ENCODE data around the gene GOLIM4. TPM values are rescaled to one million over a fixed set of nuclear protein-coding genes. Genes with fewer than 3 reads are reported as not detected.
A peak's percentile ranks its signal among the peaks of the same experiment; 100 is the strongest.
"Not testable (repeated sequence)": the region's sequence is repeated elsewhere in the genome, so short reads cannot be mapped to it uniquely, and the experiment has no call there.

The GOLIM4 gene
- polyA plus RNA-seq, 3 donors from 2014 or later, result 2.3 to 7.7 (median 4.1) TPM

- H3K27me3 Mint-ChIP-seq (ENCODE audit: low read depth in 3 of 3), result peaks cover 0 to 2% (median 0%) of the 10 kb centered on the region in 3 donors
- H3K36me3 Mint-ChIP-seq, result peaks cover 20 to 37% (median 35%) of the 10 kb centered on the region in 3 donors
- H3K4me3 Mint-ChIP-seq, result no peak overlapping the region
- H3K4me1 Mint-ChIP-seq, result no peaks in the 10 kb centered on the region
- DNase-seq, result no peak
- H3K9me3 Mint-ChIP-seq, result no peaks in the 10 kb centered on the region
- no peak overlapping the region for H3K27ac Mint-ChIP-seq
These were observed 58.7 kb downstream of the GOLIM4 start for GRCh38 chr3:168037020-168037419.

GRCh38 chr3:168036619-168037018 lies 59.1 kb downstream of the GOLIM4 start:
- Mint-ChIP-seq H3K4me1 (no peaks in the 10 kb centered on the region), H3K27ac (no peak overlapping the region), H3K27me3 (ENCODE audit: low read depth in 3 of 3) (peaks cover 0 to 2% (median 0%) of the 10 kb centered on the region in 3 donors), H3K4me3 (no peak overlapping the region), H3K9me3 (no peaks in the 10 kb centered on the region), H3K36me3 (peaks cover 20 to 37% (median 35%) of the 10 kb centered on the region in 3 donors)
- no peak for DNase-seq

- Mint-ChIP-seq H3K9me3 (no peaks in the 10 kb centered on the region), H3K27me3 (ENCODE audit: low read depth in 3 of 3) (peaks cover 0 to 2% (median 0%) of the 10 kb centered on the region in 3 donors), H3K36me3 (peaks cover 25 to 39% (median 32%) of the 10 kb centered on the region in 3 donors), H3K4me3 (no peak overlapping the region), H3K27ac (no peak overlapping the region), H3K4me1 (no peaks in the 10 kb centered on the region)
- DNase-seq, result no peak
These were observed 61.4 kb downstream of the GOLIM4 start for GRCh38 chr3:168034152-168034928.

GRCh38 chr3:168030577-168030976 lies 65.1 kb downstream of the GOLIM4 start:
- H3K27me3 Mint-ChIP-seq (ENCODE audit: low read depth in 3 of 3), result peaks cover 0 to 2% (median 0%) of the 10 kb centered on the region in 3 donors
- H3K9me3 Mint-ChIP-seq, result no peaks in the 10 kb centered on the region
- H3K4me1 Mint-ChIP-seq, result peaks cover 0 to 7% of the 10 kb centered on the region in 2 donors
- no peak for DNase-seq
- no peak overlapping the region for H3K27ac Mint-ChIP-seq
- peaks cover 41 to 59% (median 48%) of the 10 kb centered on the region in 3 donors for H3K36me3 Mint-ChIP-seq
- H3K4me3 Mint-ChIP-seq, result no peak overlapping the region

- DNase-seq, result no peak
- Mint-ChIP-seq H3K9me3 (no peaks in the 10 kb centered on the region), H3K27ac (peak overlapping the region in 1 of 6 donors; percentile 61), H3K4me3 (no peak overlapping the region), H3K4me1 (peaks cover 8 to 16% of the 10 kb centered on the region in 2 donors), H3K27me3 (ENCODE audit: low read depth in 3 of 3) (peaks cover 0 to 2% (median 0%) of the 10 kb centered on the region in 3 donors), H3K36me3 (peaks cover 43 to 58% (median 44%) of the 10 kb centered on the region in 3 donors)
These were observed 66.0 kb downstream of the GOLIM4 start for GRCh38 chr3:168029705-168030104.

- Mint-ChIP-seq H3K27me3 (ENCODE audit: low read depth in 3 of 3) (no peaks in the 10 kb centered on the region), H3K36me3 (peaks cover 52 to 63% (median 53%) of the 10 kb centered on the region in 3 donors), H3K4me1 (peaks cover 13 to 29% of the 10 kb centered on the region in 2 donors), H3K4me3 (no peak overlapping the region), H3K27ac (no peak overlapping the region), H3K9me3 (no peaks in the 10 kb centered on the region)
- DNase-seq, result no peak
These were observed 67.6 kb downstream of the GOLIM4 start for GRCh38 chr3:168028086-168028485.

- H3K27ac Mint-ChIP-seq, result no peak overlapping the region
- peaks cover 13 to 29% of the 10 kb centered on the region in 2 donors for H3K4me1 Mint-ChIP-seq
- H3K9me3 Mint-ChIP-seq, result no peaks in the 10 kb centered on the region
- H3K4me3 Mint-ChIP-seq, result no peak overlapping the region
- peaks cover 0 to 2% (median 0%) of the 10 kb centered on the region in 3 donors for H3K27me3 Mint-ChIP-seq (ENCODE audit: low read depth in 3 of 3)
- peaks cover 55 to 71% (median 59%) of the 10 kb centered on the region in 3 donors for H3K36me3 Mint-ChIP-seq
- DNase-seq, result no peak
These were observed 69.0 kb downstream of the GOLIM4 start for GRCh38 chr3:168026764-168027163.

- Mint-ChIP-seq H3K27ac (peak overlapping the region in 5 of 6 donors; percentile 9 to 70 (median 49)), H3K9me3 (no peaks in the 10 kb centered on the region), H3K4me3 (peak overlapping the region; percentile 3 to 42 (median 26)), H3K27me3 (ENCODE audit: low read depth in 3 of 3) (peaks cover 0 to 2% (median 0%) of the 10 kb centered on the region in 3 donors), H3K4me1 (peaks cover 13 to 29% of the 10 kb centered on the region in 2 donors), H3K36me3 (peaks cover 54 to 74% (median 61%) of the 10 kb centered on the region in 3 donors)
- no peak for DNase-seq
These were observed 70.6 kb downstream of the GOLIM4 start for GRCh38 chr3:168025076-168025475.

GRCh38 chr3:168024537-168024941 lies 71.2 kb downstream of the GOLIM4 start:
- Mint-ChIP-seq H3K27ac (peak overlapping the region in 4 of 6 donors; percentile 9 to 70 (median 54)), H3K4me1 (peaks cover 13 to 29% of the 10 kb centered on the region in 2 donors), H3K4me3 (peak overlapping the region in 4 of 5 donors; percentile 3 to 42 (median 27)), H3K36me3 (peaks cover 50 to 75% (median 65%) of the 10 kb centered on the region in 3 donors), H3K27me3 (ENCODE audit: low read depth in 3 of 3) (peaks cover 0 to 2% (median 0%) of the 10 kb centered on the region in 3 donors), H3K9me3 (no peaks in the 10 kb centered on the region)
- peak; percentile 3 to 24 (median 17) for DNase-seq

- peak overlapping the region in 1 of 6 donors; percentile 15 for H3K27ac Mint-ChIP-seq
- H3K9me3 Mint-ChIP-seq, result no peaks in the 10 kb centered on the region
- peaks cover 36 to 65% (median 64%) of the 10 kb centered on the region in 3 donors for H3K36me3 Mint-ChIP-seq
- H3K27me3 Mint-ChIP-seq (ENCODE audit: low read depth in 3 of 3), result peaks cover 0 to 2% (median 0%) of the 10 kb centered on the region in 3 donors
- no peak for DNase-seq
- peaks cover 13 to 29% of the 10 kb centered on the region in 2 donors for H3K4me1 Mint-ChIP-seq
- no peak overlapping the region for H3K4me3 Mint-ChIP-seq
These were observed 73.8 kb downstream of the GOLIM4 start for GRCh38 chr3:168021737-168022450.

GRCh38 chr3:168011280-168011679 lies 84.4 kb downstream of the GOLIM4 start:
- DNase-seq; H3K4me1 Mint-ChIP-seq; H3K4me3 Mint-ChIP-seq; H3K27ac Mint-ChIP-seq; H3K9me3 Mint-ChIP-seq; H3K27me3 Mint-ChIP-seq (ENCODE audit: low read depth in 3 of 3): not testable (repeated sequence)
- peaks cover 9 to 30% (median 24%) of the 10 kb centered on the region in 3 donors for H3K36me3 Mint-ChIP-seq

- no peaks in the 10 kb centered on the region for H3K9me3 Mint-ChIP-seq
- H3K27ac Mint-ChIP-seq, result no peak overlapping the region
- no peaks in the 10 kb centered on the region for H3K4me1 Mint-ChIP-seq
- no peak overlapping the region for H3K4me3 Mint-ChIP-seq
- DNase-seq, result no peak
- H3K36me3 Mint-ChIP-seq, result peaks cover 9 to 23% (median 17%) of the 10 kb centered on the region in 3 donors
- H3K27me3 Mint-ChIP-seq (ENCODE audit: low read depth in 3 of 3), result peaks cover 0 to 2% (median 0%) of the 10 kb centered on the region in 3 donors
These were observed 89.1 kb downstream of the GOLIM4 start for GRCh38 chr3:168006584-168006983.

- no peaks in the 10 kb centered on the region for H3K4me1 Mint-ChIP-seq
These were observed 91.8 kb downstream of the GOLIM4 start for GRCh38 chr3:168003911-168004310.

More at GRCh38 chr3:168003911-168004310, 91.8 kb downstream of the GOLIM4 start:
- Mint-ChIP-seq H3K9me3 (no peaks in the 10 kb centered on the region), H3K4me3 (no peak overlapping the region), H3K27me3 (ENCODE audit: low read depth in 3 of 3) (peaks cover 0 to 6% (median 2%) of the 10 kb centered on the region in 3 donors), H3K36me3 (peaks cover 0 to 8% (median 0%) of the 10 kb centered on the region in 3 donors), H3K27ac (no peak overlapping the region)
- no peak for DNase-seq
